Endothelial cell of umbilical vein (primary cell): ENCODE measurements around the gene DOCK4. TPM values are rescaled to one million over a fixed set of nuclear protein-coding genes. Genes with fewer than 3 reads are reported as not detected.

ENCODE experiments used
- BruUV-seq: library from RNA; stranded (reverse); fragments of 400-500 nt; replicated peaks from 2 replicates; lab custom pipeline; 2021; lab: Mats Ljungman, UMichigan
- CTCF ChIA-PET: fragments of 300-600, 350-600 bp; sonication (Branson Sonifier 250); formaldehyde crosslinking; loops from one replicate; lab custom pipeline; 2021; ENCODE audit warnings: antibody characterized with exemption, inconsistent platforms; lab: Charles Lee
- POLR2A ChIA-PET: fragments of 300-600, 350-600 bp; sonication (Branson Sonifier 250); formaldehyde crosslinking; loops from one replicate; lab custom pipeline; 2021; ENCODE audit warnings: antibody characterized with exemption, inconsistent platforms; lab: Charles Lee
- DNase-seq: peaks from one replicate; pipeline ENCODE4 v3.0.0-alpha.2; 2011; ENCODE audit warnings: low read depth, low spot score
- FAIRE-seq: peaks from 2 replicates; lab custom pipeline; 2011; peaks lifted over from hg19 to GRCh38; lab: Jason Lieb, UNC
- H2AFZ ChIP-seq: 2 replicates; pipeline ENCODE4 v1.6.0; 2012; ENCODE audit warnings: low read depth, low read length, control low read depth, inconsistent platforms
- H3K27ac ChIP-seq: 2 replicates; pipeline ENCODE4 v1.5.1; 2011; ENCODE audit warnings: low read depth, mild to moderate bottlenecking, control low read depth, low read length, moderate library complexity; ENCODE audit not compliant: insufficient read depth
- H3K27me3 ChIP-seq, 2 experiments: 2 replicates each; pipeline versions ENCODE4 v1.6.0 to v1.6.1; 2011; ENCODE audit warnings: low read length in 2 of 2, mixed read lengths in 1 of 2; ENCODE audit not compliant: control insufficient read depth in 2 of 2, insufficient read depth in 2 of 2
- H3K36me3 ChIP-seq, 2 experiments: 2 replicates in 1 of 2; 3 replicates in 1 of 2; pipeline ENCODE4 v1.5.1; 2011; ENCODE audit warnings: low read length in 2 of 2, mild to moderate bottlenecking in 1 of 2, moderate library complexity in 1 of 2; ENCODE audit not compliant: control insufficient read depth in 2 of 2, insufficient read depth in 2 of 2; ENCODE audit errors: extremely low read depth in 1 of 2
- H3K4me1 ChIP-seq: 3 replicates; pipeline ENCODE4 v1.5.1; 2011; ENCODE audit warnings: mild to moderate bottlenecking, low read length; ENCODE audit not compliant: control insufficient read depth, insufficient read depth; ENCODE audit errors: extremely low read depth
- H3K4me2 ChIP-seq: 2 replicates; pipeline ENCODE4 v1.6.1; 2011; ENCODE audit warnings: low read length, control low read depth, mixed read lengths; ENCODE audit not compliant: insufficient read depth
- H3K4me3 ChIP-seq, 3 experiments: fragments of 200-600 bp in 1 of 3; sonication (generic), shearing (Covaris generic) in 1 of 3; replicated peaks in 1 of 3; 2 replicates each; pipeline ENCODE4 v1.5.1; 2011 to 2016; ENCODE audit warnings: control low read depth in 3 of 3, low read length in 3 of 3, mild to moderate bottlenecking in 2 of 3, inconsistent platforms in 1 of 3, low read depth in 1 of 3, moderate library complexity in 1 of 3; ENCODE audit not compliant: insufficient read depth in 1 of 3
- H3K79me2 ChIP-seq: 2 replicates; pipeline ENCODE4 v1.6.0; 2012; ENCODE audit warnings: low read length, inconsistent platforms; ENCODE audit not compliant: control insufficient read depth, insufficient read depth
- H3K9ac ChIP-seq: replicated peaks from 2 replicates; pipeline ENCODE3; 2011; ENCODE audit warnings: low read length, control low read depth; ENCODE audit not compliant: insufficient read depth; ENCODE audit errors: extremely low read depth
- H3K9me1 ChIP-seq: replicated peaks from 3 replicates; pipeline ENCODE4 v1.6.0; 2011; ENCODE audit warnings: mild to moderate bottlenecking, low read length; ENCODE audit not compliant: control insufficient read depth, insufficient read depth; ENCODE audit errors: extremely low read depth
- H3K9me3 ChIP-seq: replicated peaks from 2 replicates; pipeline ENCODE4 v1.5.1; 2012; ENCODE audit warnings: low read length, inconsistent platforms; ENCODE audit not compliant: control insufficient read depth, insufficient read depth
- H4K20me1 ChIP-seq: replicated peaks from 2 replicates; pipeline ENCODE3; 2011; ENCODE audit warnings: mild to moderate bottlenecking, low read length; ENCODE audit not compliant: control insufficient read depth, insufficient read depth; ENCODE audit errors: extremely low read depth
- EZH2 ChIP-seq: IDR thresholded peaks from 2 replicates; pipeline ENCODE4 v1.6.1; 2012; ENCODE audit warnings: borderline replicate concordance, low read depth, mild to moderate bottlenecking, moderate library complexity, low read length, inconsistent platforms; ENCODE audit not compliant: severe bottlenecking
- FOS ChIP-seq: IDR thresholded peaks from 2 replicates; pipeline ENCODE4 v1.6.1; 2011; ENCODE audit warnings: mild to moderate bottlenecking, low read length, moderate library complexity, borderline replicate concordance; ENCODE audit not compliant: insufficient read depth
- GATA2 ChIP-seq: IDR thresholded peaks from 2 replicates; pipeline ENCODE4 v1.7.0; 2011; ENCODE audit warnings: low read depth, mild to moderate bottlenecking, moderate library complexity, mixed read lengths, low read length; ENCODE audit not compliant: insufficient read length, insufficient read depth
- JUN ChIP-seq: IDR thresholded peaks from 2 replicates; pipeline ENCODE4 v1.6.1; 2011; ENCODE audit warnings: borderline replicate concordance, low read depth; ENCODE audit not compliant: insufficient read length, insufficient read depth
- MYC ChIP-seq: IDR thresholded peaks from one replicate; pipeline ENCODE4 v1.6.1; 2011; ENCODE audit warnings: mild to moderate bottlenecking, low read depth, low read length
- POLR2A ChIP-seq: IDR thresholded peaks from 2 replicates; pipeline ENCODE4 v1.6.1; 2012; ENCODE audit warnings: low read depth, mild to moderate bottlenecking, control low read depth, low read length
- POLR2AphosphoS5 ChIP-seq: IDR thresholded peaks from 2 replicates; pipeline ENCODE4 v1.6.1; 2012; ENCODE audit warnings: low read depth, mild to moderate bottlenecking, control low read depth, low read length, moderate library complexity; ENCODE audit not compliant: insufficient read depth
- dilution Hi-C: fragments of 300-500 bp; cut with MboI; formaldehyde crosslinking; loops from one replicate; pipeline ENCODE4 v1.15.0; 2019; ENCODE audit warnings: low sequenced_read_pairs; ENCODE audit not compliant: extremely low pct_ligation_motif_present
- intact Hi-C: fragments of 100-400 bp; cut with micrococcal nuclease; formaldehyde crosslinking; loops from one replicate; pipeline ENCODE4 v1.10.0; 2022
- polyA plus RNA-seq, 4 experiments: library from polyadenylated mRNA; depleted of rRNA in 3 of 4; stranded (reverse) in 3 of 4; unstranded in 1 of 4; fragments of >200 nt; gene quantifications; 2 replicates each; pipeline versions ENCODE4 v1.2.1 to v1.2.3, GENCODE V29; 2011 to 2012; ENCODE audit warnings: missing spikeins in 1 of 4
- total RNA-seq: library from RNA; stranded (reverse); gene quantifications from 2 replicates; pipeline ENCODE4 v1.2.3, GENCODE V29; 2021
- TF ChIP-seq, protein P1 (sequence below), 2 donors: IDR thresholded peaks; 1 replicate in 1 of 2; 2 replicates in 1 of 2; pipeline ENCODE4 v1.5.1; 2011; ENCODE audit warnings: low read length in 2 of 2, mild to moderate bottlenecking in 2 of 2, moderate library complexity in 2 of 2, control low read depth in 1 of 2, inconsistent platforms in 1 of 2, low read depth in 1 of 2; ENCODE audit not compliant: insufficient read depth in 1 of 2; ENCODE audit errors: extremely low read depth in 1 of 2
- TF ChIP-seq, protein P2 (sequence below): IDR thresholded peaks from 2 replicates; pipeline ENCODE4 v1.6.1; 2011; ENCODE audit not compliant: insufficient read depth, insufficient read length

Gene DOCK4
- total and polyA plus RNA-seq, 2 donors (not counting 3 experiments of a cell fraction or from before 2014, with no cell fraction given): 47.4 to 164 TPM

DNA sequence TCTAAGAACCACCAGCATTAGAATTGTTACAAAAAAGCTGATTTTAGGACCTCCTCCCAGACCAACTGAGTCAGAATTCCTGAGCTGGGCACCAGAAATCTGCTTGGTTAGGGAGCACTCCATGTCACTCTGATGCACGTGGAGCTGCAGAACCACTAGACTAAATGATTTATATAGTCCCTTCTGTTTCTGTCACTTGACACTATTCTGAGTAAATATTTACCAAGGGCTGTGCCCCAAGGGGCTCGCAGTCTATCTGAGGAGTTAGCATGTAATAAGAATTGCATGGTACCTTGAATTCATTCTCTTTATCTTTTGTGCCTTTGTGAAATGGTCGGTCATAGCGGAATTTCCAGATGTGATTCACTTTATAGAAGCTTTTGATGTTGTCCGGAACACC is 447.9 kb downstream of the DOCK4 start:
- no peak for FAIRE-seq
- dilution Hi-C loops: loop anchor here (25.0 kb wide), 1 partner anchor 654 kb away; no protein-coding TSS in a partner anchor
- no peak for DNase-seq
- BruUV-seq: no TSS peak
- TF ChIP-seq POLR2A: no peak
- TF ChIP-seq POLR2AphosphoS5: no peak
- TF ChIP-seq, protein P1, sequence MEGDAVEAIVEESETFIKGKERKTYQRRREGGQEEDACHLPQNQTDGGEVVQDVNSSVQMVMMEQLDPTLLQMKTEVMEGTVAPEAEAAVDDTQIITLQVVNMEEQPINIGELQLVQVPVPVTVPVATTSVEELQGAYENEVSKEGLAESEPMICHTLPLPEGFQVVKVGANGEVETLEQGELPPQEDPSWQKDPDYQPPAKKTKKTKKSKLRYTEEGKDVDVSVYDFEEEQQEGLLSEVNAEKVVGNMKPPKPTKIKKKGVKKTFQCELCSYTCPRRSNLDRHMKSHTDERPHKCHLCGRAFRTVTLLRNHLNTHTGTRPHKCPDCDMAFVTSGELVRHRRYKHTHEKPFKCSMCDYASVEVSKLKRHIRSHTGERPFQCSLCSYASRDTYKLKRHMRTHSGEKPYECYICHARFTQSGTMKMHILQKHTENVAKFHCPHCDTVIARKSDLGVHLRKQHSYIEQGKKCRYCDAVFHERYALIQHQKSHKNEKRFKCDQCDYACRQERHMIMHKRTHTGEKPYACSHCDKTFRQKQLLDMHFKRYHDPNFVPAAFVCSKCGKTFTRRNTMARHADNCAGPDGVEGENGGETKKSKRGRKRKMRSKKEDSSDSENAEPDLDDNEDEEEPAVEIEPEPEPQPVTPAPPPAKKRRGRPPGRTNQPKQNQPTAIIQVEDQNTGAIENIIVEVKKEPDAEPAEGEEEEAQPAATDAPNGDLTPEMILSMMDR (IDR thresholded peaks at IDR 0.05; ENCODE audit: extremely low read depth in 1 of 2, insufficient read depth in 1 of 2, low read depth in 1 of 2, low read length in 2 of 2): no peak
- TF ChIP-seq FOS: no peak
- no peak for TF ChIP-seq JUN
- TF ChIP-seq, protein P2, sequence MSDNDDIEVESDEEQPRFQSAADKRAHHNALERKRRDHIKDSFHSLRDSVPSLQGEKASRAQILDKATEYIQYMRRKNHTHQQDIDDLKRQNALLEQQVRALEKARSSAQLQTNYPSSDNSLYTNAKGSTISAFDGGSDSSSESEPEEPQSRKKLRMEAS: no peak
- no peak for TF ChIP-seq MYC
- TF ChIP-seq GATA2: no peak
- no peak for TF ChIP-seq EZH2
- H3K9me3 ChIP-seq: no peaks in the 10 kb centered on the region
- no peak overlapping the region for H3K9ac ChIP-seq
- no peak overlapping the region for H2AFZ ChIP-seq
- intact Hi-C loops: no loop called here
- no peaks in the 10 kb centered on the region for H3K79me2 ChIP-seq
- H3K9me1 ChIP-seq: no peaks in the 10 kb centered on the region
- no peak overlapping the region for H3K27ac ChIP-seq
- no peaks in the 10 kb centered on the region for H4K20me1 ChIP-seq
- ChIA-PET CTCF (interaction anchor here (1.0 kb wide), 1 partner anchor 97 kb away, joined by 4 read pairs; no protein-coding TSS in a partner anchor), POLR2A (no interaction called here)
- H3K36me3 ChIP-seq: peaks cover 24 to 34% of the 10 kb centered on the region in 2 experiments
- no peaks in the 10 kb centered on the region for H3K27me3 ChIP-seq
- H3K4me3 ChIP-seq: no peak overlapping the region
- no peak overlapping the region for H3K4me2 ChIP-seq
- H3K4me1 ChIP-seq: no peaks in the 10 kb centered on the region
